GM20000 (cell line): ENCODE results near the gene SPATA24.
A peak's percentile ranks its signal among the peaks of the same experiment; 100 is the strongest.
"Not testable (repeated sequence)": the region's sequence is repeated elsewhere in the genome, so short reads cannot be mapped to it uniquely, and the experiment has no call there.

Experiments
- DNase-seq: peaks from one replicate; pipeline ENCODE4 v3.0.0; 2012; ENCODE audit warnings: low spot score
- TF ChIP-seq, protein P1 (sequence below): IDR thresholded peaks from 2 replicates; pipeline ENCODE4 v1.5.1; 2012; ENCODE audit warnings: mild to moderate bottlenecking, control low read depth; ENCODE audit errors: extremely low read depth, missing control alignments

The SPATA24 gene

DNA sequence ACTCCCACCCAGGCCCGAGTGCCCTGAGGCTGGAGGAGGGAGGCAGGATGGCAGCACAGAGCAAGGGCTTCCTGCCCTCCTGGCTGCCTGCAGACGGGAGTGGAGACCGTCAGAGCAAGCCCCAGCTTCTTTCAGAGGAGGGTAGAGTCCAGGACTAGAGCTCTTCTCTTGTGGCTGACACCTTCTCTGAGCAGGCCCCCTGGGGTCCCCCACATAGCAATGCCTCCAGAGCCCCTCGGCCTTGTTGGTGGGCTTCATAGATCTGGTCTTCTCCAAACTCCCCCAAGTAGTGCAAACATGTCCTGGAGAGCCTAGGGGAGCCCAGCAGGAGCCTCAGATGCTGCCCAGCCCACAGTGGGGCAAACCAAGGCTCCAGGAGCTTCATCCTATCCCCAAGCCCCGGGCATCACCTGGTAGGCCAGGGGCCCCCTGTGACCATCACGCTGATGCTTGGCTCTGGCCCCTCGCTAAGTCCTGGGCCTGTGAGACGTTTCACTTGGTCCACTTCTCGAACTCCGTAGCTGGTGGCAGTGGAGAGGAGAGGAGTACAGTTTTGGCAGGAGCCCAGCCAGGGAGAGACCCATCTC lies 16.2 kb downstream of the SPATA24 start:
- TF ChIP-seq, protein P1, sequence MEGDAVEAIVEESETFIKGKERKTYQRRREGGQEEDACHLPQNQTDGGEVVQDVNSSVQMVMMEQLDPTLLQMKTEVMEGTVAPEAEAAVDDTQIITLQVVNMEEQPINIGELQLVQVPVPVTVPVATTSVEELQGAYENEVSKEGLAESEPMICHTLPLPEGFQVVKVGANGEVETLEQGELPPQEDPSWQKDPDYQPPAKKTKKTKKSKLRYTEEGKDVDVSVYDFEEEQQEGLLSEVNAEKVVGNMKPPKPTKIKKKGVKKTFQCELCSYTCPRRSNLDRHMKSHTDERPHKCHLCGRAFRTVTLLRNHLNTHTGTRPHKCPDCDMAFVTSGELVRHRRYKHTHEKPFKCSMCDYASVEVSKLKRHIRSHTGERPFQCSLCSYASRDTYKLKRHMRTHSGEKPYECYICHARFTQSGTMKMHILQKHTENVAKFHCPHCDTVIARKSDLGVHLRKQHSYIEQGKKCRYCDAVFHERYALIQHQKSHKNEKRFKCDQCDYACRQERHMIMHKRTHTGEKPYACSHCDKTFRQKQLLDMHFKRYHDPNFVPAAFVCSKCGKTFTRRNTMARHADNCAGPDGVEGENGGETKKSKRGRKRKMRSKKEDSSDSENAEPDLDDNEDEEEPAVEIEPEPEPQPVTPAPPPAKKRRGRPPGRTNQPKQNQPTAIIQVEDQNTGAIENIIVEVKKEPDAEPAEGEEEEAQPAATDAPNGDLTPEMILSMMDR, result no peak
- peak; percentile 19 for DNase-seq

DNA sequence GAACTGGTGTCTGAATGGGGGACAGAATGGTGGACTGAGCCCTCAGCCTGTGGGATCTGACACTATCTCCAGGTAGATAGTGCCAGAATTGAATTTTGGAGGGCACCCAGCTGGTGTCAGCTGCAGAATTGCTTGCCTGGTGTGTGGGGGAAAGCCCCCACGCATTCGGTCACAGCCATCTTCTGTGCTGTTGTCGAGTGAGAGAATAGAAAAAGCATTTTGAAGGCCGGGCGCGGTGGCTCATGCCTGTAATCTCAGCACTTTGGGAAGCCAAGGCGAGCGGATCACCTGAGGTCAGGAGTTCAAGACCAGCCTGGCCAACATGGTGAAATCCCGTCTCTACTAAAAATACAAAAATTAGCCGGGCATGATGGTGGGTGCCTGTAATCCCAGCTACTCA lies 16.9 kb downstream of the SPATA24 start:
- not testable (repeated sequence) for DNase-seq

DNA sequence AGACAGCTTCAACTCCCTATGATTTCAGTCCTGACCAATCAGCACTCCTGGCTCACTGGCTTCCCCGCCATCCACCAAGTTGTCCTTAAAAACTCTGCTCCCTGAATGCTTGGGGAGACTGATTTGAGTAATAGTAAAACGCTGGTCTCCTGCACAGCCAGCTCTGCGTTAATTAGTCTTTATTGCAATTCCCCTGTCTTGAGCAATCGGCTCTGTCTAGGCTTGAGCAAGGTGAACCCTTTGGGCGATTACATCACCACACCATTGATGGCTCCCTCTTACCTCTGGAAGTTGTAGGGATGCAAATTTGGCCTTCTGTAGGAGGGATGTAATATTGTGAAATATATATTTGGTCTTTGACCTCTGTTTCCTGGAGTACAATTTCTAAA lies 17.8 kb downstream of the SPATA24 start:
- no peak for DNase-seq
- TF ChIP-seq, protein P1, result no peak

DNA sequence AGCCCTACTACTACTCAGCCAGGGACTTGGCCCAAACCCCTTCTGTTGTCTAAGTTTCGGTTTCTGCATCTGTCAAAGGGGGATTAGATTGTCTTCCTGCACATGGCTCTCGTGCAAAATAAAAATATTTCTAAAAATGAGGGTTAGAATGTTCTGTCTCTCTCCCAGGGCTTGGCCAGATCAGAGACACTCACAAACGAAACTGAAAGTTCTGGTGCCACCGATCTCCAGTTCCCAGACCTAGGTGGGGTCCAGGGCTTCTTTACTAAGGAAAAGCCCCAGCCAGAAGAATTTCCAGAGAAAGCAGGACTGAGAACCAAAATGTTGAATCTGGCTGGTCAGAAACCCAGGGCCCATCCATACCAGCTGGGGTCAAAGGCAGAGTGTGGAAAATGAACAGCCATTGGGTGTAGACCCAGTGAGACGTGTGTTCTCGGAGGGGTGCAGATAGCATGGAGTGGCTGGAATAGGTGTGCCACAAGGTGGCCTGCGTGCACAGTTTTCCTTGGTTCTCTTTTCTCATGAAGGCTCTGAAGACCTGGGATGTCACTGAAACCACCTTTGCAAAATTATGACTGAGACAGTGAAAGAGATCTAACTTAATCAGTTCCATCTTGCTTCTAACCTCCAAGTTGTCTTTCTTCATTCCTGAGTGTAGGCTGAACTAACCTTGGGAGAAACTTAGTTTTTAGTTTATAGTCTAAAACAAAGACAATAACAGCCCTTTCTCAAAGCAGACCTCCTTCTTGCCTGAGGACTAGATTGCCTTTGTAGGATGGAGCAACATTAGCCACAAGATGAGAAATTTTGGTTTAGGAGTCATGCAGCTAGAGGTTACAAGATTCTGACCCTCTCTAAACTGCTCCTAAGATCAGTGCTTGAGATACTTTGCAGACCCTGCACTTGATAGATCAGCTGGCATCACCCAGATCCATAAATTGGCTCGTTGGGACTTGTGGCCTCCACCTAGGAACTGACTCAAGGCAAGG lies 18.5 kb downstream of the SPATA24 start:
- TF ChIP-seq, protein P1, result peak; percentile 16
- DNase-seq, result peak; percentile 57

DNA sequence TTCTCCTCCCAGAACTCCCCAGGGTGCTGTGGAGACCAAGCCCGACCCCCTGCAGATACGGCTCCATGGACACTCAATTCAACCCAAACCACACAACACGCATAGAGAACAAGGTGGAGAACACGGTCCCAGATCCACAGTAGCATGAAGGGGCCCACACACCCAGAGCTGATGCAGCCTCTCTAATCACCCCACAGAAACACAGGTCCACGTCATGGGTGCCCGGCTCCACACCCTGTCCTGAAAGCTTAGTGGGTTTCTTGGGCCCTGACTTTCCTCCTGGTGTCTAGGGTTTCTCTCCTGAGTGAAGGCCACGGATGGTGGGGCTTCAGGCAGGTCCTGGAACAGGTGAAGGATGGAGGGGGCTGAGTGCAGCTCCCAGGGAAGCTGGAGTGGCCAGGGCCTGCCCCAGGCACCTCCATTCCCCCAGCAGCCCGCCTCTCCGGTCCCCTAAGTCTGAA lies 19.3 kb downstream of the SPATA24 start:
- DNase-seq, result peak; percentile 15
- TF ChIP-seq, protein P1, result no peak

DNA sequence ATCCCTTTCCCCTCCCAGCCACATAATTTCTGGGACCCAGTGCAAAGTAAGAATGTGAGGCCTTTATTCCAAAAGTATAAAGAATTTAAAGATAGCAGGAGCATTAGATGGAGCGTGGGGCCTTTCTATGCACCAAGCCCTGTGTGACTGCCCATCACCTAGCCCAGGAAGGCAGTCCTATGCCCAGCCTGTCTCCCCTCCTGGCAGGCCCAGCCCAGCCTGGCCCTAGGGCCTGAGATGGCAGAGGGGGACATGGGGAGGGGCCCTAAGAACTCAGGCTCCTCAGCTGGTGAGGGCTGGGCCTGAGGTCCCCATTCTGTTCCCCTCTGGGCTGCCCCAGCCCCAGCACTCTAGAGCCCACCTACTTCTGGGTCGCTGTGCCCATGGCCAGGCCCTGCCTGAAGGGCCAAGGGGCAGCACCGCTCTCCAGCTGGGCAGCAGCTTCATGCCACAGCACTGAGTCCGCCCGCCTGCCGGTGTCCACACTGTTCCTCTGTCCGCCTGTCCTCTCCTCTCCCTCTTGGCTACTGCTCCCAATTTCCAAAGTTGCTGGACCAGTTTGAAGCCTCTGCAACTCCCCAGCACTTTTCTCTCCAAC lies 19.8 kb downstream of the SPATA24 start:
- TF ChIP-seq, protein P1, result no peak
- DNase-seq, result no peak

DNA sequence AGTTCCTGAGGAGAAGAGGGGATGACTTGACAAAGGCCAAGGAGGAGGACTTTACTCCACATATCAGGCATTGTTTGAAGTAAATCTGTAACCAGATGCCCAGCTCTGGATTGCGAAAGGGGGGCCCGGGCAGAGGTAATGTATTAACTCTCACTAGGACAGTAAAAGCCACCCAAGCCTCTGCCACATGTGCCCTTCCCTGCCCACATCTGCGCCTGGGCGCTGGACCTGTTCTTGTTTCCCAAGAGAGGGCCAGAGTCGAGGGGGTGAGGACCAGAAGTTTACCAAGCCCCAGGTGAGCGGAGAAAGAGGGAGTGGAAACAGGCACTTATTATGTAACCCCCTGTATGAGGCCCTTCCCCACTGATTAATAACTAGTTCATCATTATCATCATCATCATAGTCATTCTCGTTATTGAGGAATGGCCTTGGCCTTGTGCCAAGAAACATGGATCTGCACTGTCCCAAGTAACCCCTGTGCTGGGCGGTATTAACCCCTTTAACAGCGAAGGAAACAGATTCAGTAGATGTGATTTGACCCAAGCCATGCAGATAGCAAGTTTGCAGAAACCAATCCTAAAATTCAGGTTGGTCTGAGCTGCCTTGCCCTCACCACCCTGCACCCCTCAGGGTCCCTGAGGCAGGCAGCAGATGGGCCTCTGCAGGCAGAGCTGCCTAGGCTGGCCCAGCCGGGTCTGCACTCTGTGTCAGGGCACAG lies 20.5 kb downstream of the SPATA24 start, which contains the start of gene SLC23A1:
Gene SLC23A1, minus strand, starts transcription at position 23 of the 718 bp plus-strand sequence. CDS start 44 bp downstream, outside the sequence.
- no peak for DNase-seq

More for the DNA sequence above, 20.5 kb downstream of the SPATA24 start, which contains the start of gene SLC23A1:
- TF ChIP-seq, protein P1, result no peak
